ENCODE measurements around the gene CKS2.

- TF ChIP-seq, protein P1, sequence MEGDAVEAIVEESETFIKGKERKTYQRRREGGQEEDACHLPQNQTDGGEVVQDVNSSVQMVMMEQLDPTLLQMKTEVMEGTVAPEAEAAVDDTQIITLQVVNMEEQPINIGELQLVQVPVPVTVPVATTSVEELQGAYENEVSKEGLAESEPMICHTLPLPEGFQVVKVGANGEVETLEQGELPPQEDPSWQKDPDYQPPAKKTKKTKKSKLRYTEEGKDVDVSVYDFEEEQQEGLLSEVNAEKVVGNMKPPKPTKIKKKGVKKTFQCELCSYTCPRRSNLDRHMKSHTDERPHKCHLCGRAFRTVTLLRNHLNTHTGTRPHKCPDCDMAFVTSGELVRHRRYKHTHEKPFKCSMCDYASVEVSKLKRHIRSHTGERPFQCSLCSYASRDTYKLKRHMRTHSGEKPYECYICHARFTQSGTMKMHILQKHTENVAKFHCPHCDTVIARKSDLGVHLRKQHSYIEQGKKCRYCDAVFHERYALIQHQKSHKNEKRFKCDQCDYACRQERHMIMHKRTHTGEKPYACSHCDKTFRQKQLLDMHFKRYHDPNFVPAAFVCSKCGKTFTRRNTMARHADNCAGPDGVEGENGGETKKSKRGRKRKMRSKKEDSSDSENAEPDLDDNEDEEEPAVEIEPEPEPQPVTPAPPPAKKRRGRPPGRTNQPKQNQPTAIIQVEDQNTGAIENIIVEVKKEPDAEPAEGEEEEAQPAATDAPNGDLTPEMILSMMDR (IDR thresholded peaks at IDR 0.05) = no peak
- no peak for TF ChIP-seq POLR2A (IDR thresholded peaks at IDR 0.05)
Measured at GRCh38 chr9:89273528-89274279, 37.3 kb upstream of the CKS2 start.
